GM23338 (cell line): ENCODE data around the gene RRP8.

Experiments
- CREB1 ChIP-seq: fragments of 250-450 bp; sonication (Bioruptor Pico); IDR thresholded peaks from 2 replicates; pipeline ENCODE4 v1.5.0; 2020; ENCODE audit warnings: low read depth, mild to moderate bottlenecking, moderate library complexity
- CTCF ChIP-seq, 2 experiments: fragments of 200-600 bp in 1 of 2; sonication (generic) in 1 of 2; conservative IDR thresholded peaks; 2 replicates each; pipeline versions ENCODE4 v1.5.1 to v1.6.1; 2016 to 2017; ENCODE audit warnings: antibody characterized with exemption in 2 of 2, low read depth in 2 of 2, mild to moderate bottlenecking in 2 of 2, moderate library complexity in 1 of 2
- EZH2 ChIP-seq: fragments of 200-600 bp; sonication (generic); IDR thresholded peaks from one replicate; pipeline ENCODE4 v1.8.0; 2017; ENCODE audit warnings: antibody characterized with exemption, mild to moderate bottlenecking, low read depth; ENCODE audit not compliant: unreplicated experiment
- EZH2phosphoT487 ChIP-seq: fragments of 200-600 bp; sonication (generic); IDR thresholded peaks from one replicate; pipeline ENCODE4 v1.8.1; 2018; ENCODE audit warnings: antibody characterized with exemption; ENCODE audit not compliant: unreplicated experiment
- POLR2AphosphoS5 ChIP-seq: IDR thresholded peaks from 2 replicates; pipeline ENCODE4 v1.6.1; 2016; ENCODE audit warnings: antibody characterized with exemption, low read depth

DNA sequence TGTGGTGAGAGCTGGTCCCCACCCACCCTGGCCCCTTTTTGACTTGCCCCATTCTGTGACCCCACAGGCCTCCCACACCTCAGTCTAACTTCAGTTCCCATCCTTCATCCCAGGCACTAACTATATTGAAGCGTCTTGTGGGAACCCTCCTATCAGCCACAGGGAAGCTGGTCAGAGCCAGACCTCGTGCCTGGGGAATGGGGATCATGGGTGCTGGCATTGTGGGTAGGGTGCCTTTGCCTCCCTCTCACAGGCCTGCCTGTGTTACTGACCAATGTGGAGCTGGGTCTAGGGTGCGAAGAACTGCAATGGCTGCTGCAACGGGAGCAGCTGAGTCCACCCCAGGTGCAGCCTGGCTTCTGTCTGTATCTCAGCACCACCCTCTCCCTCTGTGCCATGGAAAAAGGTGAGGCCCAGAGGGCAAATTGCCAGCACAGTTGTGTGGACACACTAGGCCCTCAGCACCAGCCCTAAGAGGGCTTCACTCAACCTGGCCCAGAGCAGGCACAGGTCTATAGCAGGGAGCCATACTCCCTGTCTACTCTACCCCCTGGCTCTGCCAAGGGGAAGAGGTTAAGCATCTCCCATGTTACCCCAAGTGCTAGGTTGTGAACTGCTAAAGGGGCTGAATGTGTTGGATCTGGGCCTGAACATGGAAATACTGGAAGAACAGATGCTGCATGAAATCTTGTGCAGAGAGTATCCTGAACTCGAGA, 37.3 kb downstream of the RRP8 start:
- TF ChIP-seq POLR2AphosphoS5: no peak
- TF ChIP-seq CTCF (conservative IDR thresholded peaks at IDR 0.05; ENCODE audit: low read depth in 2 of 2): no peak
- no peak for TF ChIP-seq EZH2phosphoT487
- no peak for TF ChIP-seq CREB1 (CRISPR knock-in tag)
- TF ChIP-seq EZH2: no peak
